Frontal cortex (tissue), 4 donors: ENCODE results near the gene GPR107. TPM values are rescaled to one million over a fixed set of nuclear protein-coding genes. Genes with fewer than 3 reads are reported as not detected.
A peak's percentile ranks its signal among the peaks of the same experiment; 100 is the strongest.

Experiments
- DNase-seq, 2 donors: peaks; one replicate each; pipeline ENCODE4 v3.0.0; 2012; ENCODE audit warnings: low spot score in 2 of 2
- FAIRE-seq: peaks from 2 replicates; lab custom pipeline; 2012; peaks lifted over from hg19 to GRCh38; lab: Jason Lieb, UNC
- total RNA-seq: library from RNA; depleted of rRNA; stranded (reverse); fragments of >200 nt; gene quantifications from one replicate; pipeline ENCODE4 v1.2.3, GENCODE V29; 2014
- donor health status: control.
- donor health status: control.
- donor health status: control.

GPR107 gene
- total RNA-seq, 1 donor from 2014 or later: 21.2 TPM

DNA sequence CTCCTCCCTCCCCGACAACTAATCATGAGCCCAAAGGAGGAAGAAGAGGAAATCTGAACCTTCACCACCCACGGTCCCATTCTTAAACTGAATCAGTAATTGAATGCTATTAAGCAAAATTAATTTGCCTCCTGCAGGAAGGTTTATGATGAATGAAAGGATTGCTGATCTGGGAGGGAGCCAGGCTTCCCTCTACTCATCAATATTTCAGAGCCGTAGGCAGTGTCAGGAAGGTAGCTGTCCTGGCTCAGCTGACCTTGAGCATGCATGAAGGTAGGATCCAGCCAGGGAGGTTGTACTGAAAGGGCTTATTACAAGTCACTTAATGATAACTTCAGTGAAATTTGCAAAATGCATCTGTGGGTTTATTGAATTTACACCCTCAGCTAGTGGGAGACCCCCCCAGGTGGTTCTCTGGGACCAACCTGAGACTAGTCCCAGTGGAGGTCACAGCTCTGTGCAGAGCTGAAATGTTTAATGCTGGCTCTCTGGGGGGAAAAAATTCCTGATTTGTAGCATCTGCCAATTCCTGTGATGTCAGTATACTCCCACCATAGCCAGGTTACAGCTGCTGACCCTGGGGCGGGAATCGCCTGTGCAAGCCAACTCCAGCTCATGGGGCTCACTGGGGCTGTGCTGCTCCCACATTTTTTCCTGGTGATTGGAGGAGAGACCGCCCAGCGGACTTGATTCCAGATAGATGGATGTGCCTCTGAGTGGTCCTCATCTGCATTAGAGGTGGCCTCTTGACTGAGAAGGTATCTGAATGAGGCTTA lies 70.6 kb downstream of the GPR107 start:
- no peak for FAIRE-seq
- DNase-seq: no peak

DNA sequence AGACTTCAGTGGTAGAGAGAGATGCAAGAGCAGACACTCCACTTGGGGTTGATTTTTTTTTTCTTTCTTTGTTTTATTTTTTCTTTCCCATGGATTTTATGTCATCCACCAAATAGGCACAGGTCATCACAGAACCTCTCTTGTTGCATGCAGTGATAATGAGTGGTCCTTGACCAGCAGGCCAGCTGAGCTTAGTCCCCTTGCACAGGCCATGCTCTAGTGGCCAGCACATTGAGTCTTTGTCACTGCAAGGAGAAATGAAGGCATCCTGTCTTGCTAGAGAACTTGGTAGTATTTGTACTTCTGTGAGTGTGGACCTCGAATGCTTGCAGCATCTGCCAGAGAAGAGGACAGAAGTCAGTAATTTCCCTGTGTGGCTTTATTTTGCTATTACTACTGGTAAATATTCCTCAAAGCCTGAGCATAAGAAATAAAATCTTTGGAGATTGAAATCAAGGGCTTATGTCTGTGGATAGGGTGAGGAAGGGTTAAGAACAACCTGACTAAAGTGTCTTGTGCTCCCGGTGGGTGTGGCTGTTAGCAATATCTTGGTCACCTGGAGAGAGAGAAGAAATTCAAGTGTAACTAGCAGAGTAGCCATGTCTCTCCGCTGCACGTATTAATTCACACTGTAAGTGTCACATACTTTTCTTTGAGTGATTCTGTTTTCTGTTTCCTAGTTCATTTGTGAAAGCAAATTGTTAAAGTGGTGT lies 73.2 kb downstream of the GPR107 start:
- FAIRE-seq (no peak), DNase-seq (no peak)

DNA sequence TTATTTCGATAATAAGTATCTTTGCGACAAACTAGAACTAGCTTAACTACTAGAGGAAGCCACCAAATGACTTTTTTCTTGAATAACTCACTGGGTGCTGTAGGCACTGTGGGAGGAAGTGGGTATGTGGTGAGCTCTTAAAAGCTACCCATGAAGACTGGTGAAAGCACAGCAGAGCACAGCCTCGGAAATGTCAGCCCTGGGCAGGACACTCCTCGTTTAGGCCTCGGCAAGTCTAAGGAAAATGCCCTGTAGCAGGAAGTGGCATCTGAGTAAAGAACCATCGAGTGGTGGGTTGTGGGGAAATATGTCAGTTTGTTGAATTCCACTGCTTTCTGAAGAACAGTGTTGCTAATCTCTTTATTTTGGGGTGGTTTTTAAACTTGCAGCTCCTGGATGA lies 74.5 kb downstream of the GPR107 start:
- FAIRE-seq (no peak), DNase-seq (no peak)

DNA sequence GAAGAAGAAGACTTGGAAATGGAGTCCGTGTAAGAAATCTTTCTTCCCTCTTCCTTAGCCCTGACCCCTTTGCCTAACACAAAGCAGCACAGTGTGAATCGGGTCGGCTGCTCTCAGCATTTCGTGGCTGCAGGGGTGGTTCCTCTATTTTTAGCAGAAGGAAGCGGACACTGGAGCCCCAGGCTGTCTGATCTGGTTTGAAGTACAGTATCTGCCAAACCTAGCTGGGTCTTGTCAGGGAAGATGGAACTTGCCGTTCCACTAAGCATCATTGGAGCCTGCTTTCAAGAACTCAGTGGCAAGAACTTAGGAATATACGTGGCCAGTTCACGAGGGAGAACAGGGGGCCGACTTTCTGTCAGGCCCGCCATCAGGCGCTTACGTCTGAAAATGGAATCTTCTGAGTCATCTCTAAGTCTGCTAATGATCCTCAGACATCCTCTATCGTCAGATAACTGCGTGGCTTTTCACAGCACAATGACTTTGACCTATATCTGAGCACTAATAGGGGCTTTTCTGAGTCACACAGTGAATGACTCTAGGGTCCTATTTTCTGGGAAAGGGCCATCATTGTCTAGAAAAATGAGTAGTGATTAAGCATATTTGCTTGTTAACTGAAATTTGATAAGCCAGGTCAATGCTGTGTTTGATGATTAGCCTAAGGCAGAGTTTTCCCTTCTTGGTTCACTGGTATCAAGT lies 75.2 kb downstream of the GPR107 start:
- FAIRE-seq (no peak), DNase-seq (no peak)

DNA sequence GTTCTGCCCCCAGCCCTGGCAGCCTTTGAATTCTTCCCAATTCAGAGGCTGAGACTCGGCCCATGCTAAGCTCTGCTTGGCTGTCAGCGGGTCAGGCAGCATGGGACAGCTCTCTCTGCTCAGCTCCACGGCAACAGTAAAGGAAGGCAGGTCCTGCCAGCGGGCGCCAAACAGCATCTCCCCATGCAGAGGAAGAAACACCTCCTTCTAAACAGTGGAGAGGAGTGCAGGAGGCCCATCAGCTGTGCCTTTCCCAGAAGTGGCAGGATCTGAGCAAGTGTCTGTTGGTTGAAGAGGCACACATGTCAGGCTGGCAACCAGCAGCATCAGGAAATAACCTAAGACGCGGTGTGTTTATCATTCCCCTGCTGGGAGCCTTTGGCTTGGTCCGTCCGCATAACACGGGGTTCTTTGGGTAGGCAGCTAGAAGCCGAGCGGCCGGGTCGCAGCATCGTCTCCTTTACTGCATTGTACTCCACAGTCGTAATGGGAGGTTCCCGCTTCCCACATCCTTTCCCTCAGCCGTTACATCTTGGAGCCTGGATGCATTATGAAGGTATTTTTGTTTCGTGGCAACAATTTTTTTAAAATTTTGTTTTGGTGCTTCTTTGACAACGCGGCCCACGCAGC lies 75.8 kb downstream of the GPR107 start:
- no peak for DNase-seq
- FAIRE-seq: no peak

DNA sequence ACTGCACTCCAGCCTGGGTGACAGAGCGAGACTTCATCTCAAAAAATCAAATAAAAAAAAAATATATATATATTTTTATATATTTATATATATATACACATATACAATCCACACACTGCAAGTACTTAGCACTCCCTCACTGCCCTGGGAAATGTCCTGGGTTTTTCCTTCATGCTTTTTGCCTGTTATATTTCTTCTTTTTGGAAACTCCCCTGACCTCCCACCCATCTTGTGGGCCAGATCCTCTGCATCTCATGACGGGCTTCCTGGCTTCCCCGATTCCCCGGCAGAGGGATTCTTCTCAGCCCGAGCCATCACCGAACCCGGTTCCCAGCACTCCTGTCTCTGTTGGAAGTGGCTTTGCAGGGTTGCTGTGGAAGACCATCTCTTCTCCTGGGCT lies 79.0 kb downstream of the GPR107 start:
- DNase-seq: no peak
- no peak for FAIRE-seq

DNA sequence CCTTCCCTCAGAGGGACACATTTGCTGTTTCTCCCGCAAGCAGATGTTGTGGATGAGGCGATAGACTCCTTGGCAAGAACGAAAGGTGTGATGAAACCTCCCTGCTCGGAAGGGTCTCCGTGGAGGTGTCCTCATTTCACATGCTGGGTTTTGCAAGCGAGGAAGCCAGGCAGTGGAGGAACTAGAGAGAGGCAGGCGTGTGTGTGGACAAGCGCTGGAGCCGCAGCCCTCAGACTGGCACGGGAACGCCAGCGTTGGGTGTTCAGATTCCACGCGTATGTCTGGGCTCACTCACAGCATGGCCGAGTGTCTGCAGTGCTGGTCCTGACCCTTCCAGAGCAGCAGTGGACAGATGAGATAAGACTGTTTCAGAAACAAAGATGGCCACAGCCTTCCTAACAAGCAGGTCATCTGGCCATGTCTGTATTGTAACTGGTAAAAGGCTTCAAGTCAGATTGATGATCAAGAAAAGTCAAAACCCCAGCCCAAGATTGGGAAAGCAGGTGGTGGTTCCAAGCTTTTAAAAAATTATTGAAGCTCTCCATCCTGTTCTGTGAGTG lies 83.5 kb downstream of the GPR107 start:
- DNase-seq (no peak), FAIRE-seq (no peak)

DNA sequence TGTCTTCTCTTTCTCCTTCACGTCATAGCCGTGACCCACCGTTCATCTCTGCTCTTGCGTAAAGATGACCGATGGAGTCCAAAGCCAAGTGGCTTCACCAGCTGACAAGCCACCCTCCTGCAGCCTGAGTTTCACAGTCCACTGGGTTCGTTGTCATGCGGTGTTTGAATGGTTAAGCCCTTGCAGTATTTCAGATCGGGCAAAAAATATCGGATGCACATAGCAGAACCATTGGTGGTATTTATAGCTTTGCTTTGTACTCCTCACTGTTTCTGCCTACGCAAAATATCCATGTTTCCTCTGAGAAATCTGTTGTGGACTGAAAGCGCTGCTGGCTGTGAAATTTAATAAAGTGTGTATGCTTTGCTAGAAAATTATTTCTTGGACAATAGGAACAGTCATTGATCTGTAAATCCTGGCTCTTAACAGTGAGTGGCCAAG lies 84.0 kb downstream of the GPR107 start:
- FAIRE-seq: no peak
- DNase-seq: no peak

DNA sequence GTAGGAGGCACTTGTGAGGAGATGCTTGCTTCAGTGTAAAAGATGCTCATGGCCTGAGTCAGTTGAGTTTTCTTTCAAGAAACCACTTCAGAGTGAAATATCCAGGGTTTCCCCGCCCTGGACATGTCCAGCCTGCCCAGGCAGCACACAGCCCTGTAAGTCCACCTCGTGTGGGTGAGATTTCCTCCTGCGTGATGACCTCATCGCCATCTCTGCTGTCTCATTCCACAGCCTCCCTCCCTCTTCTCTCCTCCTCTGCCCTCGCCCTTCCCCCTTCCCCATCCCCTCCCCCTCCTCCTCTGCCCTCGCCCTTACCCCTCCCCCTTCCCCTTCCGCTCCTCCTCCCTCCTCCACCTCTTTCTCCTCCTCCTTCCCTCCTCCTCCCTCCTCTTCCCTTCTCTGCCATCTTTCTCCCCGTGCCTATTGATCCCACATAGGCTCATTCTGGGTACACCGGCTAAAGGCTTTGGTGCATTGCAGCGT lies 84.5 kb downstream of the GPR107 start:
- FAIRE-seq: no peak
- DNase-seq: no peak

DNA sequence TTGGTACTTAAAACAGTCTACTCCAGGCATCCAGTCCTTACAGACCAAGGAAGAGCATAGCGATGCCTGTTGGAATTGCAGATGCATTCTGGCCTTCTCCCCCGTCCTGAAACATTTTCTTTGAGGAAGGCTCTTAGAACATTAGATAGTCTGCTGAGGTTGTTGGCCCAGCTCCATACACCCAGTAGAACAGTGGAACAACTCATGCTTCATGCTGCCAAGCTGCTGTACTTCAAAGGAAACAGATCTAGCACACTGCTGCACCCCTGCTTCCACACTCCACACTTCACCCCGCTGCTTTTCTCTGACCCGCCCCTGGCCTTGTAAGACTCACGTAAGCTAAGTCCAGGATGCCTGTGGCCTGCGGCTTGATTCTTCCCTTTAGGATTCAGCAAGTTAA lies 85.1 kb downstream of the GPR107 start:
- peak in 1 of 2 donors; percentile 58 for DNase-seq

DNA sequence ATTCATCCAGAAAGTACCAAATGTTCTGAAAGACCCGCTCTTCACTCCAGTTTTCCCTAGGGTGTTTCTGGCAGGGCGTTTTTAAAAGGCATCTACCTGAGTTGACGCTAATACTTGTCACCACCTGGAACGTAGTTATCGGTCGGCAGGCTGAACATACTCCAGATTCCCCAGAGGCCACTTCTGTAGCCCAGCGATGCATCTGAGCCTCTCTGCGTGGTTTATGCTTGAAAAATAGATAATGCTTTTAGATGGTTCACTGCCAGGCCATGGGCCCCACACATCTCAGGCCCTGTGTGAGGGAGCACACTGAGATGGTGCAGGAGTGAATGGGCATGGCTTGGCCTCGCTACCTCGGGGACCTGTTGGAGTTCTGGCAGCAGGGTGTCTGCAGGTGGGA lies 85.5 kb downstream of the GPR107 start:
- DNase-seq: no peak
- no peak for FAIRE-seq

More for the DNA sequence above, 85.1 kb downstream of the GPR107 start:
- no peak for FAIRE-seq

DNA sequence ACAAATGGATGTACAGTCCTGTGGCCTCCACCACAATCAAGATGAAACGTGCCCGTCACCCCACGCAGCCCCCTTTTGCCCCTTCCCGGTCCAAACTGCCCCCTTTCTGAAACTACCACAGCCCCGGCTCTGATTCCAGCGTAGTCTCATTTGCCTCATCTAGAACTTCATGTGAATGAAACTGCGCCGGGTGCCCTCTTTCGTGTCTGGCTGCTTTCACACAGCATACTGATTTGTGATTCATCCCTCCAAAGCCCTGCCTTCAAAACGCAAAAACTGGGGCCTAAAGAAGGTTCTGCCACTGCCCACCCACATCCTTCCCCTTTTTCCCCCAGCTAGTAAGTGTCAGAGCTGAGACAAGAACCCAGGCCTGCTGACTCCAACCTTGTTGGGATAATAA lies 87.0 kb downstream of the GPR107 start:
- FAIRE-seq (no peak), DNase-seq (no peak)

DNA sequence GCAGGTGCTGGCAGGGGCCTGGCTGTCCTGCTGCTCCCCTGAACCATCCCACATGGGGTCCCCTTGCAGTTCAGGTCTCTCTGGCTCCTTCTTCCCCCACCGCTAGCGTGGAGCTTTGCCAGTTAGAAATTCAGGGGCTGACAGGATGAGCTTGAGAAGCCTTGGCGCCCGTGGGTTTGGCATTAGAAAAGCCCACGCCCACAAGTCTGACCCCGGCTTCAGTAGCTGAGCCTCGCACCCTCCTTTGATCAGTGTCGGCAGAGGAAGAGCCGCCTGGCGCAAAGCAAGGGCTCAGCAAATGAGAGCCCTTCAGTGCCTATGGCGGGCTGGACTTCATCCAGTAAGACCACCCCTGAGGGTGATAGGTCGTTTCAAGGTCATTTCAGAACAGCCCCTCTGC lies 88.3 kb downstream of the GPR107 start:
- FAIRE-seq (no peak), DNase-seq (no peak)

DNA sequence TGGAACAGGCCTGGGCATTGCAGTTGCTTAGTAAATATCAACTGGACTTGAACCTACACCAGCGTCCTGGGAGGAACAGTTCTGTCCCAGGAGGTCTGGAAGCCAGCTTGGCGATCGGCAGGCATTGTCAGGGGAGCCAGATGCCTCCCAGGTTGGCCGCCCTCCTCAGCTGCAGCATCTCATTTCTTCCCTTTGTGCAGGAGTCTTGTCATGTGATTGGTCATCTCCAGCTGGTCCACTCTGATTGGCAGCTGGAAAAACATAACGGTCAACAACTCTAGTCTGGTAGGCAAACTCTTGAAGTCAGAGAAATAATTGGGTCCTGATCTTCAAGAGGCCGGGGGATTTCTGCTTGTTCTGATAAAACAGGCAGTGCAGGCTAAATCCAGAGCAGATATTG lies 88.9 kb downstream of the GPR107 start:
- DNase-seq (no peak), FAIRE-seq (no peak)

DNA sequence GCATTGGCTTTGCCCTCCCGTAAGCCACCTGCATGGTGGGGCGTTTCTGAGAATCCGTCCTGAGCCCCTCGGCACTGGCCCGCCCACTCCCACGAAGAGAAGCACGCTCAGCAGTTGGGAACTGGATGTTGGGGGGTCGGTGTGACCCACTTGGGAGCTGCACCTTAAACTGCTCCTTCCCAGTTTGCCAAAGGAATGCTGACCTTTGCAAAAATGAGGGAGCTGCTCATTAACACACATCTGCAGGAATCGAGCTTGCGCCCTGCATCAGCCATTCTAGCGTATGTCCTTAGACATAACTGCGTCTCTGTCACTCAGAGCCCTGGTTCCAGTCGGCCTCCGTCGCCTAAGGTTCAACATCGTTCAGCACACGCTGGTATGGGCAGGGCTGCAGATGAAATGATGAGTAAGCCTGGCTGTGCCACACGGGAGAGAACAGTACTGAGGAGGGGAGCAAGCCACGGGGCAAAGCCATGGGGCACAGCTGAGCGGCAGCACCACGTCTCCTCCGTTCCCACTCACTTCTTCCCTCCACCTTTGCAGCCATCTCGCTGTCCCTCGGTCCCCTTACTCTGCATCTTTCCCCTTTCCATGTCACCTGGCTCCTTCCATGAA lies 89.7 kb downstream of the GPR107 start:
- FAIRE-seq: no peak
- no peak for DNase-seq

DNA sequence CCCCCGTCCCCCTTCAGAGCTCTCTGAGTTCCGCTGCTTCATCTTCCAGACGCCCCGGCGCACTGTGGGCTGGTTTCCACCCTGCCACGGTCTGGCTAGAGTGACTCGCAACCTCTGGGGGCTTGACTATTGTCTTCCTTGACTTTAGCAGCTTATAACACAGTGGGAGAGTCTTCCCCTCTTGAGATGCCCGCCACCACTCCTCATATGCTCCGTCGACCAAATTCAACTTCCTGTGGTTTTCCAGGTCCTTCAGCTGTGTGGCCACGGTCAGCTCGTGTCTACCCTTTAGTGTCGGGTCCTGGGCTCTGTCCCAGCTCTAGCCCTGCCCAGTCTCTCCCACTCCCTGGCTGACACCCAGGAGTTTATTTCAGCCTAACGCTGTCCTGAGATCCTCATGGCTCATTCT lies 90.3 kb downstream of the GPR107 start:
- no peak for DNase-seq

DNA sequence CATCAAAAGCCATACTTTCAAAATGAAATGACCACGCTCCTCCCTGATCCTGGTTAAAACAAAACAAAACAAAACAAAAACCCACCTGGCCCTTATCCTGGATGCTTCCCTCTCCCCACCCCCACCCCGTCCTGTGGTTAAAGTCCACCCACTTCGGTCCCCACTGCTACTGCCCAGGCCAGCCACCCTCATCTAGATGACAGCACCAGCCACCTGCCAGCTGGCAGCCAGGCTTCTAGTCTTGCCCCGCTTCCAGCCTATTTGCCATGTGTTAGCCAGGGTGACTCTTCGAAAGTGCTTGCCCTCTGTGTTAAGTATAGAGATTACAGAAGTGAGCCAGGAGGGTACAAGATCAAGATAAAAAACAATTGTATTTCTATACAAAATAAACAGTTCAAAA lies 91.0 kb downstream of the GPR107 start:
- FAIRE-seq (no peak), DNase-seq (no peak)

More for the DNA sequence above, 90.3 kb downstream of the GPR107 start:
- no peak for FAIRE-seq

DNA sequence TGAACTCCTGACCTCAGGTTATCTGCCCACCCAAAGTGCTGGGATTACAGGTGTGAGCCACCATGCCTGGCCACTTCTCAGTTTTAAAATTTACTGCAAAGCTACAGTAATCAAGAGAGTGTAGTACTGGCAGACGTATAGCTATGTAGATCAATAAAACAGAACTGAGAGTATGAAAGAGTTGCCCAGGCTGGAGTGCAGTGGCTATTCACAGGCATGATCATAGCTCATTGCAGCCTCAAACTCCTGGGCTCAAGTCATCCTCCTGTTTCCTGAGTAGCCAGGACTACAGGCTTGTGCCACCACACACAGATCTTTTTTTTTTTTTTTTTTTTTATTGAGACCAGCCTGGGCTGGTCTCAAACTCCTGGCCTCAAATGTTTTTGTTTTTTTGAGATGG lies 92.0 kb downstream of the GPR107 start:
- FAIRE-seq (no peak), DNase-seq (no peak)

DNA sequence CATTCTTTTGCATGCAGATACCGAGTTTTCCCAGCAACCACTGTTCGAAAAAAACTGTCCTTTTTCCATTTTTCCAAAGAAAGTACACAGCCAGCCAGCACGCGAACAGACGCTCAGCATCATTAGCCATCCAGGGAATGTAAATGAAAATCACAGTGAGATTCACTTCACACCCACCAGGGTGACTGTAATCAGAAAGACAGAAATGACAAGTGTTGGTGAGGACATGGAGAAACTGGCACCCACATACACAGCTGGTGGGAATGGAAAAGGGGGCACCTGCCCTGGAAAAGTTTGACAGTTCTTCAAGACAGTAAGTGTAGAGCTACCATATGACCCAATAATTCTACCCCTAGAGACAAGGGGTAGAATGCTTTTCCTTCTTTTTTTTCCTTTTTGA lies 93.5 kb downstream of the GPR107 start:
- DNase-seq (no peak), FAIRE-seq (no peak)

DNA sequence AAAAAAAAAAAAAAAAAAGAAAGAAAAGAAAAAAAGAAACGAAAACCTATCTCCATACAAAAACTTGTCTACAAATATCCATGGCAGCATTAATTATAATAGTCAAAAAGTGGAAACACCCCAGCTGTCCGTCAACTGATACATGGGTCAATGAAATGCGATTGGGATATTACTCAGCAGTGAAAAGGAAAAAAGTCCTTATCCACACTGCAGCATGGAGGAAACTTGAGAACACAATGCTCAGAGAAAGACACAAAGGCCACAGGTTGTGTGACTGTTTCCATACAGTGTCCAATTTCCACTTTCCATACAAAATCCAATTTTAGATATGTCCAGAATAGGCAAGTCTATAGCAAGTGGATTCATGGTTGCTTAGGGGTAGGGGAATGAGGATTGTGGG lies 94.2 kb downstream of the GPR107 start:
- no peak for FAIRE-seq
- no peak for DNase-seq
